ENCODE measurements around the gene TREH.
"Not testable (repeated sequence)": the region's sequence is repeated elsewhere in the genome, so short reads cannot be mapped to it uniquely, and the experiment has no call there.

The TREH gene

GRCh38 chr11:118696673-118697226 is 17.3 kb upstream of the TREH start:
- DNase-seq, result no peak

DNA sequence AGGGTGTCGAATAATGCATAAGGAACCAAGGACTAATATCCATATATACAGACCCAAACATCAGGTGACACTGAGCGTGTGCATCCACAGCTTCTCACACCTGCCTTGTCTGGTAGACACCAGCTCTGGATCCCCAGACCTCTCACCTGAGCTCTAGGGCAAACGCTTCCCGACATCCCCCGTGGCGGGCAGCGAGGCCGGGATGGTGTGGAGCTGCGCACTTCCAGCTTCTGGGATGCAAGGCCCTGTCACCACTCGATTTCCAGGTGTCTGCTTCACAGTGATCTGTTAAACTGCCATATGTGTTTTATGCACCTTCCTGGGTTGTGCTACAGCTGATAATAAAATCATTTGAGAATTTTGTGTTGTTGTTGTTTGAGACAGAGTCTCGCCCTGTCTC is 15.3 kb upstream of the TREH start:
- DNase-seq, result no peak

- DNase-seq, result no peak
Measured at GRCh38 chr11:118694185-118694584, 14.7 kb upstream of the TREH start.

GRCh38 chr11:118691926-118692830 is 12.7 kb upstream of the TREH start:
- DNase-seq, result no peak

GRCh38 chr11:118690553-118691304 is 11.3 kb upstream of the TREH start:
- DNase-seq, result no peak

DNA sequence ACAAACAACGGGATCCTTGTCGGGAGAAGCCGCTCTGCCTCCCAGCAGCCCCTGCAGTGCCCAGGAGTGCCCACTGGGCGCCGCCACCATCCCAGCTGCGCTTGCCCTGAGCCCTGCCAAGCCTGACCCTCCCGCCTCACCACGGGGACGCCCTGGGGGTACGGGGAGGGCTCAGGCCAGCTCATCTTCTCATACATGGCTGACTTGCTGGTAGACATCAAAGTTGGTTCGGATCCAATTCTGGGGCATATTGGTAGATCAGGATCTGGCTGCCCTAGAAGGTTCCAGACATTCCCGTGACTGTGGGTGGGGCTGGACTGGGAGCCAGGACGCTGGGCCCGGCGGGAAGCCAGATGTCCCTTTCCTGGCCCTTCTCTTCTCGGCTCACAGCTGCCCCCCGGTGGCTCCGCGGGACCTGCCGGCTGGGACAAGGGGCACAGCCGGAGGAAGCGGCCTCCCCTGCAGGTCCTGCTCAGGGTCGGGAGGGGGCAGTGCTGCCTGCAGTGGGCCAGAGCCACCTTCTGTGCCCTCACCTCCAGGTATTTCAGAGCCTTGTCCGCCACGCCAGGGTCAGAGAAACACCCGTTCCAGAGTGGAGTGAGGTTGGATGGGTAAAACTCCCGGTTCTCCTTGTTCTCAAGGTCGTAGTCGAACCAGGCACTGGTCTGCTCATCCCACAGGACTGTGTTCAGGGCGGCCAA is 10.6 kb upstream of the TREH start:
- peak; percentile 30 for DNase-seq

- DNase-seq, result no peak
Measured at GRCh38 chr11:118689503-118689851, 10.0 kb upstream of the TREH start.

- no peak for DNase-seq
Measured at GRCh38 chr11:118688851-118689502, 9.5 kb upstream of the TREH start.

GRCh38 chr11:118688339-118688738 is 8.9 kb upstream of the TREH start:
- not testable (repeated sequence) for DNase-seq

DNA sequence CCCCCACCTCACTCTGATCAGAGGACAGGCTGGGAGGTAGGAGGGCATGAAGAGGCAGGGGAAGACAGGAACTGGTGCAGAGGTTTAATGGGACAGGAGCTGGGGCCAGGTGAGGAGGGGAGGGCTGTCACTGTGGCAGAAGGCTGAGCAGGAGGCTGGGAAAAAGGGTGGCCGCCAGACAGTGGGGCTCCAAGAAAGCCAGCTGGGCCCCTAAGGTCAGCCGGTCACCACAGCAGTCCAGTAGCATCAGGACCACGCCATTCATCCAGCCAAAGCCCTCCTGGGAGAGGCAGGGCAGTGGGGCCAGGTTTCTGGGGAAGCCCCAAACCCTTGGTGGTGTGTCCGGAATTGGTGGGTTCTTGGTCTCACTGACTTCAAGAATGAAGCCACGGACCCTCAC is 8.5 kb upstream of the TREH start:
- DNase-seq, result no peak

DNA sequence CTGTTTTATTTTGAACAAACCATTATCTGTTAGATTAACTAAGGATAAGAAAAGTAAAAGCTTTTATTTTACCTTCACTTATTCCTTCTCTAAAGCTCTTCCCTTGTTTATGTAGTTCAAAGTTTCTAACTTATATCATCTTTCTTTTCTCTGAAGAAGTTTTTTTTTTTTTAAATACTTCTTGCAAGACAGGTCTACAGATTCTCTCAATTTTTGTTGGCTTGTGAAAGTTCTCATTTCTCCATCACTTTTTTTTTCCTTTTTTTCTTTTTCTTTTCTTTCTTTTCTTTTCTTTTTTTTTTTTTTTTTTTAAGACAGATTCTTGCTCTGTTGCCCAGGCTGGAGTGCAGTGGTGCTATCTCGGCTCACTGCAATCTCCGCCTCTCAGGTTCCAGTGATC is 4.7 kb upstream of the TREH start:
- DNase-seq, result no peak

DNA sequence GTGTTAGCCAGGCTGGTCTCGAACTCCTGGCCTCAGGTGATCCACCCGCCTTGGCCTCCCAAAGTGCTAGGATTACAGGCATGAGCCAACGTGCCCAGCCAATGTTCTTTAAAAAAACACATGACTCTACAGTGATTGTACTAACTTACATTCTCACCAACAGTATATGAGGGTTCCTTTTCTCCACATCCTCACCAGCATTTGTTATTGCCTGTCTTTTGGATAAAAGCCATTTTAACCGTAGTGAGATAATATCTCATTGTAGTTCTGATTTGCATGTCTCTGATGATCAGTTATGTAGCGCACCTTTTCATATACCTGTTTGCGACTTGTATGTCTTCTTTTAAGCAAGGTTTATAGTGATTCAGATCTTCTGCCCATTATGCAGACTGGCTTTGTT is 3.5 kb upstream of the TREH start:
- not testable (repeated sequence) for DNase-seq

GRCh38 chr11:118682372-118682771 is 2.9 kb upstream of the TREH start:
- no peak for DNase-seq

DNA sequence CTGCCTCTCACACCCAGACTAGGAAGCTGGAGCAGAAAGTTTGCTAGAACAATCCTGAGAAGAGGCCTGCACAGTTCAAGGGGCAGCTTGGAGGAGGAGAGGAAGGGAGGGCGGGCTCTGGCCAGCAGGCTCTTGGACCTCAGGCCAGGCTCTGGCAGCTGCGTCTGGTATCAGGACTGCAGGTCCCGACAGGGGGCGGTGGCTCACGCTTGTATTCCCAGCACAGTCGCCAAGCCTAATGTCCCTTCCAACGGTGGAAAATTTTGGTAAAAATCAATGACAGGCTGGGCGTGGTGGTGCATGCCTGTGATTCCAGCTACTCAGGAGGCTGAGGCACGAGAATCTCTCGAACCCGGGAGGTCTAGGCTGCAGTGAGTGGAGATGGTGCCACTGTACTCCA is 542 bp downstream of the TREH start:
- not testable (repeated sequence) for DNase-seq

- no peak for DNase-seq
Measured at GRCh38 chr11:118677977-118678376, 1.5 kb downstream of the TREH start.

- no peak for DNase-seq
Measured at GRCh38 chr11:118674082-118674435, 5.4 kb downstream of the TREH start.

DNA sequence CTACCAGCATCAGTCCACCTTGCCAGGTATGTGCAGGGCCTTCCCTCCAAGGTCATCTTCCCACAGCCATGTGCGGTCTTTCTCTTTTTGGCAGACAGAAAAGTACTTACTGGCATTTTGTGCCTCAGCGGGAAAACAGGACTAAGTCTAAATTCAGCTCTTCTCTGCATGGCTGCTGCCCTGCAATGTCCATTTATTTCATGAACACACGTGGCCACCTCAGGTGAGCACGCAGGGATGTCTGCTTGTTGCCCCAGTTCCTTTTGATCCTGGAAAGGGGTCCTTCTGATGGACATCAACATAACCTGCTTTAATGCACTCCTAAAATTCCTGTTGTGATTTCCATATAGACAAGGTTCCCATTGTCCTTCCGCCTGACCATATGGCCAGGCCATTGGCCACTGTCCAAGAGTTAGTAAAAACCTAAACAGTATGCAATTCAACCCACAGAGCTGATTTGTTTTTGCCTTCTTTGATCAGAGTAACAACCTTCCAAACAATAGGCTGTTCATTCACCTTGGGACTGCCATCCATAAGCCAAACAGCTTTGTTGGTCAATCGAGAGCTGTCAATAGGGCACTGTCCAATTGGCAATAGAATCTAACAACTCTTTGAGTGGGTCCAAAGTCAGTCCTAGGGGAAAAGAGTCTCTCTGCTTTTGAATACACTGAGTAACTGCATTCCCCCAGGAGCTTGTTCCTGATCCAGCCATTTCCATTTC is 5.9 kb downstream of the TREH start:
- DNase-seq, result no peak

GRCh38 chr11:118672846-118673245 is 6.6 kb downstream of the TREH start:
- DNase-seq, result no peak

- no peak for DNase-seq
Measured at GRCh38 chr11:118671254-118671653, 8.2 kb downstream of the TREH start.

- no peak for DNase-seq
Measured at GRCh38 chr11:118670063-118670462, 9.4 kb downstream of the TREH start.

DNA sequence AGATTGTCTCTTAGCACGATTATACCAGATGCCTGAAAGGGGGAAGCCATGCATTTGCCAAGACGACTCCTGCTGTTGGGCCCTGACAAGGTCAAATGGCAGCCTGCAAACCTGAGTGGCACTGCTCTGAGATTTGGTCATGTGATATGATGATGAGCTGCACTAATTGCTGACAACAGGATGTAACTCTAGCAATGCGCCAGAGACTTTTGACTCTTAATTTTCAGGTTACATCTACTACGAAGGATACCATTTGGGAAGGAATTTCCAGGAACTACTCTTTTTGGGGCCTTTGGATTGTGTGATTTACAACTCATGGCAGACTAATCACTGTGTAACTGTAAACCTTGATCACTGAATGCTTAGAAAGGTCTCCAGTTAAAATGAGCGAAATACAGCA is 13.1 kb downstream of the TREH start:
- DNase-seq, result no peak

DNA sequence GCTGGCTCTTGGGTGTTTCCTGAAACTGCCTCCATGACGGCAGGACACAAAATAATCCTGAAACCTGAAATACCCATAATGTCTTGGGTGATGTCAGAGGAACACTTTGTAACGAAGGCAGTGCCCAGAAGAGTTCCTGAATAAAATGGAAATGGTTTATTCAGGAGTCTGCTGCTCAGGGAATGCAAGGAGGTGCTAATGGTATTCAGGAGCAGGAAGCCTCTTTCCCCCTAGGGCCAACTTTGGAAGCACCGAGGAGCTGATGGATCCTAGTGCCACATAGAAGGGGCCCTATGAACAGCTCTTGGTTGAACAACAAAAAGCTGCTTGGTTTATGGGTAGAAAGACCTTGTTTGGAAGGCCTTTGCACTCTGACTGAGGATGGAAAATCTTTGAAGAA is 15.5 kb downstream of the TREH start:
- no peak for DNase-seq

Measured in NCI-H2227 treated with DMSO at 0.1 percent for 48 hours (cell line).